ENCODE data around the gene TOMM40.

Gene TOMM40

DNA sequence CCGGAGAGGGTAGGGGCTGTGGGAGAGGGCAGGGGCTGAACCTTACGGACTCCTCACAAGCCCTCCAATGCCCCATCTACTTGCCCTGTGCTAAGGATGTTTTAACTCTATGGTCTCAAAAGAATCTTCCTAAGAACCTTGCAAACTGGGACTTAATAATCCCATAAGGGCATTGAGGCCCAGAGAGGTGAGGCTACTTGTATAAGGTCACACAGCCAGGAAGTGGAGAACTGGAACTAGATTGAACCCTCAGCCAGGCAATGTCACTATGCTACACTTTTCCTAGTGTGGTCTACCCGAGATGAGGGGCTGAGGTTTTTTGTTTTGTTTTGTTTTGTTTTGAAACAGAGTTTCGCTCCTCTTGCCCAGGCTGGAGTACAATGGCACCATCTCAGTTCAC lies 40.5 kb downstream of the TOMM40 start:
- DNase-seq: no peak

DNA sequence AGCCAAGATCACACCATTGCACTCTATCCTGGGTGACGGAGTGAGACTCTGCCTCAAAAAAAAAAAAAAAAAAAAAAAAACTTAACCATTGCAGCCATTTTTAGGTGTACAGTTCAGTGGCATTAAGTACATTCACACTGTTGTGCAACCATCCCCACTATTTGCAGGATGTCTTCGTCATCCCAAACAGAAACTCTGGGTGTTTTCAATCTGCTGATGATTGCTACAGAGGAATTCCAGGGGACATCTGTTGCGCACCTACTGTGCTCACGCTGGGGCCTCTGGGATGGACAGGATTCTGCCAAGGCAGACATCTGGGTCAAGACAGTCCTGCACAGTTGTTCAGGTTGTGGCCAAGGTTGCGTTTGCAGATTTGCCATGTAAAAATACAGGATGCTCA lies 48.6 kb downstream of the TOMM40 start:
- DNase-seq: no peak

DNA sequence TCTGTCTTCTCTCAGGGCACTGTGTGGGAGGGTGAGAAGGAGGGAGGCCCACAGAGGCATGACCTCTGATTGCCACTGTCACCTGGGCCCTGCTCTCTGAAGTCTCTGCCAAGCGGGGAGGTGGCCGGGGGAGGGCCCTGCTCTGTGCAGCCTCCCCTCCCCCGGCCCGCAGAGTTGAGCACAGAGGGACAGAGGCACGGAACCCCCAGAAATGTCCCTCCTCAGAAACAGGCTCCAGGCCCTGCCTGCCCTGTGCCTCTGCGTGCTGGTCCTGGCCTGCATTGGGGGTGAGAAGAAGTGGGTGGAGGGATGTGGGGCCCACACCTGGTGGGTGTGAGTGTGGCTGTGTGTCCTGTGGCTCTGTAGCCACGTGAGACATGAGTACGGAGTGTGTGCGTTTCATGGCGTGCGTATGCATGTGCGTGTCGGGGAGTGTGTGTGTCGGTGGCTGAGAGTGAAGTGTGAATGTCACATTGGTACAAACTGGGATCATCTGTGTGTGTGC lies 51.1 kb downstream of the TOMM40 start, which contains the start of gene APOC4:
Gene APOC4 (plus strand): TSS at position 171 of the 505 bp plus-strand sequence. CDS start 41 bp downstream, at position 212.
- DNase-seq: no peak

- DNase-seq: no peak
Observed at GRCh38 chr19:44943801-44944249, 52.8 kb downstream of the TOMM40 start.

DNA sequence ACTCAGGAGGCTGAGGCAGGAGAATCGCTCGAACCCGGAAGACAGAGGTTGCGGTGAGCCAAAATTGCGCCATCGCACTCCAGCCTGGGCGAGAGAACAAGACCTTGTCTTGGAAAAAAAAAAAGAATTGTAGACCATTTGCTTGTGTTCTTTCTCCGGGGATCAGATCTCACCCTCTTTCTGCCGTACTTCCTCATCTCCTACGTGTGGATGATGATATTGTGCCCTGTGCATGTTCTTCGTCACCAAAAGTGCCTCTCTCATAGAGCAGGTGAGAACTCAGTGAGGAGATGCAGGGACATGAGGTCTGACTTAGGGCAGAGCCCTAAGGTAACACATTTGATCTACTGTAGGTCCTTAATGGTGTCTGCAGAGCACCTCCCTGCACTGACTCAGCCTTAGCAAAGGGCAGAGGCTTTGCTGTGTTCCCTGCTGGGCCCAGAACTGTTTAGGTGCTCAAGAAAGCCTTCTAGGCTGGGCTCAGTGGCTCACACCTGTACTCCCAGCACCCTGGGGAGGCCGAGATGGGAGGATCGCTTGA lies 56.1 kb downstream of the TOMM40 start:
- DNase-seq: no peak

GRCh38 chr19:44948237-44948636 lies 57.2 kb downstream of the TOMM40 start:
- DNase-seq: no peak

GRCh38 chr19:44948763-44949374 lies 57.8 kb downstream of the TOMM40 start:
- DNase-seq: no peak

- DNase-seq: no peak
Observed at GRCh38 chr19:44949550-44949949, 58.5 kb downstream of the TOMM40 start.

DNA sequence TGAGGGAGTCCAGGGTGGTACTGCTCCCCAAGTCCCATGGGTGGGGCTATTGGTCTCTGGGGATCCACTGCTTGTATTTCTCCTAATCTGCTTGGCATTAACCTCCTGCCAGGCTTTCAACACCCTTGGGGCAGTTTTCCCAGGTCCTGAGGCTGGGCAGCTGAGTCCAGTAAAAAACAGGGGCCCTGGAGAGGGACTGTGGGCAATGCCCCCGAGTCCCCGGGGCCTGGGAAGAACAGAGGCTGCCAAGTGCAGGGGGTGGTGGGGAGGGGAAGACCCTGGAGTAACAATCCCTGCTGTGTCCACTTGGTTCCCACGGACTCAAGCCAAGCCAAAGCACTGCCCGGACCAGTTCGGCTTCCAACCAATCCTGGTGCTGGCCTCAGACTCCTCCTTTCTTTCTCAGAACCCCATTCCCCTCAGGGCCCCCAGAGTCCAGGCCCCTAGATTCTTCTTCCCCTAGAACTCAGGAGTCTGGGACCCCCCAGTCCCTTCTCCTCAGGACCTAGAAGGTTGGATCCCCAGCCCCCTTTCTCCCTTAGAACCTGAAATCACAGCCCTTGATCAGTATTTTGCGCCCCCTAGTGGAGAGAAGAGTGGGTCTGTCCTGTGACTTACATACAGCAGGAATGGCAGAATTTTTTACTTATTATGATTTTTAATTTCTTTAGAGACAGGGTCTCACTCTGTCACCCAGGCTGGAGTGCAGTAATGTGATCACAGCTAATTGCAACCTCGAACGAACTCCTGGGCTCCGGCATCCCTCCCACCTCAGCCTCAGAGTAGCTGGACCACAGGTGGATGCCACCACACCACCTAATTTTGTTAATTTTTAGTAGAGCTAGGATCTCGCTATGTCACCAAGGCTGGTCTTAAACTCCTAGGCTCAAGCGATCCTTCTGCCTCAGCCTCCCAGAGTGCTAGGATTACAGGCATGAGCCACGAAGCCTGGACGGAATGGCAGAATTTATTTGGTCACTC lies 60.4 kb downstream of the TOMM40 start:
- DNase-seq: no peak
